Loucy (cell line): Measurements from ENCODE around the gene AGBL3.

Experiments
- EZH2phosphoT487 ChIP-seq: fragments of 200-600 bp; IDR thresholded peaks from 2 replicates; pipeline ENCODE4 v1.6.1; 2018; ENCODE audit warnings: antibody characterized with exemption, mild to moderate bottlenecking, moderate library complexity, borderline replicate concordance
- TF ChIP-seq, protein P1 (sequence below): fragments of 200-600 bp; sonication (generic); conservative IDR thresholded peaks from 2 replicates; pipeline ENCODE4 v1.5.1; 2014; ENCODE audit warnings: mild to moderate bottlenecking, antibody characterized with exemption, low read length

DNA sequence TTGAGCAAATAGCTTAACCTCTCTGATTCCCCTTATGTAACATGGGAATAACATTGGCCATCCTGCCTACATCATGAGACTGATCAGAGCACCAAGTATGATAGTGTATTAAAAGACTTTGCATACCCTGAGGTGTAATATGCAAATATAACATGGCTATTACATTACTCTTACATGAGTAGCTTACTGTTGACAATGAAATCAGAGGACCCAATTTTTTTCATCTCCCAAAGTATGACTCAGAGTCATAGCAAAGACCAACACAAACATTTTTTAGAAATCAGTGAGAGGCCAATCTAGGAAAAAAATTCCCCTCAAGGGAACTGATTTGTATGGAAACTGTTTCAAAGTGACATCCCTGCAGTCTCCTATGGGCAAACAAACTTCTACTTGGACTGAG lies 114.5 kb downstream of the AGBL3 start:
- TF ChIP-seq, protein P1, sequence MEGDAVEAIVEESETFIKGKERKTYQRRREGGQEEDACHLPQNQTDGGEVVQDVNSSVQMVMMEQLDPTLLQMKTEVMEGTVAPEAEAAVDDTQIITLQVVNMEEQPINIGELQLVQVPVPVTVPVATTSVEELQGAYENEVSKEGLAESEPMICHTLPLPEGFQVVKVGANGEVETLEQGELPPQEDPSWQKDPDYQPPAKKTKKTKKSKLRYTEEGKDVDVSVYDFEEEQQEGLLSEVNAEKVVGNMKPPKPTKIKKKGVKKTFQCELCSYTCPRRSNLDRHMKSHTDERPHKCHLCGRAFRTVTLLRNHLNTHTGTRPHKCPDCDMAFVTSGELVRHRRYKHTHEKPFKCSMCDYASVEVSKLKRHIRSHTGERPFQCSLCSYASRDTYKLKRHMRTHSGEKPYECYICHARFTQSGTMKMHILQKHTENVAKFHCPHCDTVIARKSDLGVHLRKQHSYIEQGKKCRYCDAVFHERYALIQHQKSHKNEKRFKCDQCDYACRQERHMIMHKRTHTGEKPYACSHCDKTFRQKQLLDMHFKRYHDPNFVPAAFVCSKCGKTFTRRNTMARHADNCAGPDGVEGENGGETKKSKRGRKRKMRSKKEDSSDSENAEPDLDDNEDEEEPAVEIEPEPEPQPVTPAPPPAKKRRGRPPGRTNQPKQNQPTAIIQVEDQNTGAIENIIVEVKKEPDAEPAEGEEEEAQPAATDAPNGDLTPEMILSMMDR, result no peak
- no peak for TF ChIP-seq EZH2phosphoT487
